Mesothelial cell of epicardium (in vitro differentiated cells): Measurements from ENCODE around the gene SERPINI1. TPM values are rescaled to one million over a fixed set of nuclear protein-coding genes. Genes with fewer than 3 reads are reported as not detected.

Experiments used
- DNase-seq, 2 experiments: peaks; one replicate each; pipeline ENCODE4 v3.0.0; 2021; ENCODE audit warnings: low spot score in 2 of 2; ENCODE audit not compliant: unreplicated experiment in 2 of 2
- H3K27ac Mint-ChIP-seq: 2 replicates; pipeline ENCODE4 v1.8.0; 2021; ENCODE audit warnings: mixed read lengths
- H3K27me3 Mint-ChIP-seq: 2 replicates; pipeline ENCODE4 v1.8.0; 2021; ENCODE audit warnings: low read depth, mixed read lengths
- H3K36me3 Mint-ChIP-seq: 2 replicates; pipeline ENCODE4 v1.8.0; 2021; ENCODE audit warnings: mixed read lengths
- H3K4me1 Mint-ChIP-seq: 2 replicates; pipeline ENCODE4 v1.8.0; 2021; ENCODE audit warnings: mixed read lengths
- H3K4me3 Mint-ChIP-seq: 2 replicates; pipeline ENCODE4 v1.8.0; 2021; ENCODE audit warnings: mild to moderate bottlenecking, moderate library complexity, mixed read lengths
- H3K9me3 Mint-ChIP-seq: 2 replicates; pipeline ENCODE4 v1.8.0; 2021; ENCODE audit warnings: mixed read lengths
- CTCF ChIP-seq: fragments of 200-600 bp; sonication (generic); IDR thresholded peaks from one replicate; pipeline ENCODE4 v1.5.0; 2021; ENCODE audit warnings: antibody characterized with exemption; ENCODE audit not compliant: unreplicated experiment
- total RNA-seq: library from RNA; stranded (reverse); gene quantifications from 3 replicates; pipeline ENCODE4 v1.2.1, GENCODE V29; 2021

SERPINI1 gene, protein sequence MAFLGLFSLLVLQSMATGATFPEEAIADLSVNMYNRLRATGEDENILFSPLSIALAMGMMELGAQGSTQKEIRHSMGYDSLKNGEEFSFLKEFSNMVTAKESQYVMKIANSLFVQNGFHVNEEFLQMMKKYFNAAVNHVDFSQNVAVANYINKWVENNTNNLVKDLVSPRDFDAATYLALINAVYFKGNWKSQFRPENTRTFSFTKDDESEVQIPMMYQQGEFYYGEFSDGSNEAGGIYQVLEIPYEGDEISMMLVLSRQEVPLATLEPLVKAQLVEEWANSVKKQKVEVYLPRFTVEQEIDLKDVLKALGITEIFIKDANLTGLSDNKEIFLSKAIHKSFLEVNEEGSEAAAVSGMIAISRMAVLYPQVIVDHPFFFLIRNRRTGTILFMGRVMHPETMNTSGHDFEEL
- 5.2 to 6.1 TPM (median 5.8 TPM) in 3 replicates for total RNA-seq

DNA sequence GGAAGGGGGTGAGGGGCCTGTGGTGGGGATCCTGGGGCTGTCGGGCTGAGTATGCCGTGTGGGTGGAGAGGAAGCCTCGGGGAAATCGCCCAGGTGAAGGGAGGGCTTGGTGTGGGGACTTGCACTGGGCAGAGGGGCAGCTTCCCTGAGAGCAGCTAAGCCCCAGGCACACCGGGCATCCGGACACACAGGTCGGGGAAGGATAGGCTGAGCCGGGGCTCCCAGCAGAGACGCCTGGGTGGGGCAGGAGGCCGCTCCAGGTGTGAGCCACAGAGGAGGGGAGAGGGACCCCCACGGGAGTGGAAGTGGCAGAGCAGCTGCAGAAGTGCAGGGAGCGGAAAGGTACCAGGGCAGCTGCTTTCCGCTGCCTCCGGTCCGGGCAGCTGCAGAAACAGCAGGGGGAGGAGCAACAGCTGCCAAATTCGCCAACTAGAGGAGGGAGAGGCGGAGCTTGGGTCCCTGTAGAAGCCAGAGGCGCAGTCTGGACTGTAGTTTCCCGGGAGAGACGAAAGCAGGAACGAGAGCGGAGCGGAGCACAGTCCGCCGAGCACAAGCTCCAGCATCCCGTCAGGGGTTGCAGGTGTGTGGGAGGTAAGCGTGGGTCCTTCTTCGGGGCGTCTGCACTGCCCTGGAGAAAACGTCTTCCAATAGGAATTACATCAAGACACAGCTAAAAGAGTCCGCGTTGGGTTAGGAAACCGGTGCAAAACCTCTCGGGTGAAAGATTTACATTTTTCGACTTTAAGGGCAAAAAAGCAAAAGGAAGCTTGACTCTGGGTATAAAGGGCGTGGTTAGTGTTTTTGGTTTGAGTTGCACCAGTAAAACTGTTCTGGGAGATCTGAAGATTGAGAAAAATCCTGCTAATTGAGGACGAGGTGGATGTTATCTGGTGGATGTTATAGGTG, at the start of gene SERPINI1:
TSS of gene SERPINI1 (plus strand) at position 489 of the 906 bp plus-strand sequence. CDS start 53,408 bp downstream, outside the sequence.
- Mint-ChIP-seq H3K4me1 (peaks cover 17% of the 10 kb centered on the region), H3K27me3 (peaks cover 16% of the 10 kb centered on the region), H3K9me3 (no peaks in the 10 kb centered on the region), H3K36me3 (no peaks in the 10 kb centered on the region), H3K27ac (no peak within 1 kb of the TSS), H3K4me3 (no peak within 1 kb of the TSS)
- DNase-seq, result peak; percentile 64 to 84
- TF ChIP-seq CTCF, result no peak

- H3K27ac Mint-ChIP-seq, result no peak overlapping the region
- DNase-seq, result no peak
- peaks cover 9% of the 10 kb centered on the region for H3K4me1 Mint-ChIP-seq
- no peak for TF ChIP-seq CTCF
- no peak overlapping the region for H3K4me3 Mint-ChIP-seq
- H3K9me3 Mint-ChIP-seq, result no peaks in the 10 kb centered on the region
- peaks cover 24% of the 10 kb centered on the region for H3K36me3 Mint-ChIP-seq
- no peaks in the 10 kb centered on the region for H3K27me3 Mint-ChIP-seq
Observed at GRCh38 chr3:167691366-167691765, 44.2 kb upstream of the SERPINI1 start.

GRCh38 chr3:167694121-167694520, 41.4 kb upstream of the SERPINI1 start:
- no peak overlapping the region for H3K4me3 Mint-ChIP-seq
- no peak for TF ChIP-seq CTCF
- no peak for DNase-seq
- peaks cover 24% of the 10 kb centered on the region for H3K36me3 Mint-ChIP-seq
- no peaks in the 10 kb centered on the region for H3K27me3 Mint-ChIP-seq
- H3K9me3 Mint-ChIP-seq, result no peaks in the 10 kb centered on the region
- H3K27ac Mint-ChIP-seq, result peak overlapping the region; percentile 47
- H3K4me1 Mint-ChIP-seq, result peaks cover 9% of the 10 kb centered on the region

DNA sequence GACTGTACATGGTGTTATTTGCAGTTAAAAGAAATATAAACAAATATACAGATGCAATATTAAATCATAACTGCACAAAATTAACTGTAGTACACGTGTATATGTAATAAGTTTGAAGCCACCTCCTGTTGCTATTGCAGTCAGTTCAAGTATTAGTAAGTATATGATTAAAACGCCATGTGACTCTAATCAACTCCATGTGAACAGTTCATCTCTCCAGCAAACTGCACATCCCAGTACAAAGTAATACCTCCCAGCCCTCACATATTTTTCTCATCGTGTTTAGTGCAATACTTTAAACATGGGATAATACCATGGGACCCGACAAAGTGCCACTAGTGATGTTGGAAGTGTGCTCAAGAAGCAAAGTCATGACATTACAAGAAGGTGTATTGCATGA, 35.5 kb upstream of the SERPINI1 start:
- Mint-ChIP-seq H3K36me3 (peaks cover 25% of the 10 kb centered on the region), H3K9me3 (peaks cover 5% of the 10 kb centered on the region), H3K4me1 (no peaks in the 10 kb centered on the region), H3K27ac (no peak overlapping the region), H3K4me3 (no peak overlapping the region), H3K27me3 (no peaks in the 10 kb centered on the region)
- no peak for TF ChIP-seq CTCF
- no peak for DNase-seq

GRCh38 chr3:167700926-167701325, 34.6 kb upstream of the SERPINI1 start:
- H3K36me3 Mint-ChIP-seq, result peaks cover 19% of the 10 kb centered on the region
- no peak overlapping the region for H3K4me3 Mint-ChIP-seq
- no peak overlapping the region for H3K27ac Mint-ChIP-seq
- no peak for TF ChIP-seq CTCF
- peaks cover 5% of the 10 kb centered on the region for H3K4me1 Mint-ChIP-seq
- no peaks in the 10 kb centered on the region for H3K27me3 Mint-ChIP-seq
- H3K9me3 Mint-ChIP-seq, result peaks cover 5% of the 10 kb centered on the region
- no peak for DNase-seq
